ENCODE measurements around the gene F7.

F7 gene

GRCh38 chr13:113119822-113120189 lies 14.2 kb downstream of the F7 start:
- no peak for DNase-seq

GRCh38 chr13:113120300-113121182 lies 14.9 kb downstream of the F7 start:
- no peak for DNase-seq

- DNase-seq = no peak
Observed at GRCh38 chr13:113121183-113121927, 15.8 kb downstream of the F7 start.

- no peak for DNase-seq
Observed at GRCh38 chr13:113121928-113122471, 16.4 kb downstream of the F7 start.

- no peak for DNase-seq
Observed at GRCh38 chr13:113122550-113123225, 17.1 kb downstream of the F7 start, which contains the start of gene F10. Gene F10, plus strand, starts transcription at chr13:113122799. Its CDS starts 57 bp downstream, at chr13:113122856.

- DNase-seq = no peak
Observed at GRCh38 chr13:113123226-113124201, 17.9 kb downstream of the F7 start.

- no peak for DNase-seq
Observed at GRCh38 chr13:113124211-113124970, 18.8 kb downstream of the F7 start.

GRCh38 chr13:113125506-113126264 lies 20.1 kb downstream of the F7 start:
- no peak for DNase-seq

GRCh38 chr13:113126265-113127150 lies 20.9 kb downstream of the F7 start:
- DNase-seq = no peak

GRCh38 chr13:113129480-113129879 lies 23.9 kb downstream of the F7 start:
- no peak for DNase-seq

GRCh38 chr13:113129921-113130750 lies 24.5 kb downstream of the F7 start:
- DNase-seq = no peak

GRCh38 chr13:113135281-113135760 lies 29.7 kb downstream of the F7 start:
- no peak for DNase-seq

GRCh38 chr13:113137691-113138298 lies 32.2 kb downstream of the F7 start:
- DNase-seq = no peak

GRCh38 chr13:113138792-113139551 lies 33.4 kb downstream of the F7 start:
- DNase-seq = peak; percentile 81

- DNase-seq = no peak
Observed at GRCh38 chr13:113139577-113139976, 34.0 kb downstream of the F7 start.

- no peak for DNase-seq
Observed at GRCh38 chr13:113140677-113141600, 35.3 kb downstream of the F7 start.
